DMS114 treated with DMSO at 0.1 percent for 48 hours (cell line): ENCODE data around the gene RBP3.

Experiments
- DNase-seq: peaks from one replicate; lab custom pipeline; 2025; ENCODE audit not compliant: unreplicated experiment; lab: John Stamatoyannopoulos, UW

Gene RBP3

DNA sequence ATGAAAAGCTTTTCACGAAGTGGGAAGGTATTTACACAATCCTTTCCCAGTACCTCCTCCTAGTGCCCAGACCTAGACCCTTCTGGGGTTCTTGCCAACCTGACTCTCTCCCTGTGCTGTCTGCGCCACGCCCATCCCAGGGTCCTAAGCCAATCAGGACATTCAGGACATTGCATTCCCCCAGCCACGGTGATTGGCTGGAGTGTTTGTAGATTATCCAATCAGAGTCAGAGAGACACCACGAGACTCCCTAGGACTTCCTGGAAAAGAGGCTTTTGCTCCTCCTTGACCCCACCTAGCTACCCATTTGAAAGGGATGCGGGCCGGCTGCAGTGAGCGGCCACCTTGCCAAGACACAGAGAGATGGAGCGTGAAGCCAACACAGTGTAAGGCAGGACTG lies 29.5 kb upstream of the RBP3 start:
- no peak for DNase-seq

DNA sequence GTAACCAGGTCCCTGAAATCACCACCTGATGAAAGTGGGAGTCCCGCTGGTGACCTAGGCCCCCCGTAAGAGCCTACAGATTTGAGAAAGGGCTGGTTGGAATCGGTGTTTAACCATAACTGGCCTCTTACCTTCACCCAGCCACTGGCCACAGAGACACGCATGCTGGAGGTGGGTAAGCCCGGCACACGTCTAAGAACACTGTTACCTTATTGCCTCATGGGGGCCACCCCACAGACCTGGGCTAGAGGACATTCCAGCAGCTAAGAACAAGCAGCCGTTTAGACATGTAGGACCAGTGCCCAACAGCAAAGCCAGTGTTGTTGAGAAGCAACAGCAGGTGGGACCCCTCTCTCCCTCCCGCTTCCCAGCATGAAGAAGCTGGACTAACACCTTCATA lies 28.4 kb upstream of the RBP3 start:
- DNase-seq: no peak

DNA sequence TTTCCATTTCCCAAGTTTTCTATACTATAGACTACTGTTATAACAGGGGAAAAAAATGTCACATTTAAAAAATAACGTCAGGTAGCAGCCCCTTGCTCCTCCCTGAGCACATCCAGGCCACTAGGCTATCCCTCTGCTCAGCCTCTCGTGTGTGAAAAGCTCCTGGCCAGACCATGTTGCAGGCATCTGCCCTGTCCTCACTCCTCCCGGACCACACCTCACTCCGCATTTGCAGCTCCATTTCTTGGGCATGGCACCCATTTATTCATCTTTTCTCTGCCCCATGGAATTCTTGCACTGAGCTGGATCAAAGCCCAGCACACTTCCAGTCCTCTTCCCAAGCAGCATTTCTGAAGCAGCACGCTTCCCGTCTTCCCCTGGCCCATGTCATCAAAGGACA lies 27.4 kb upstream of the RBP3 start:
- no peak for DNase-seq

DNA sequence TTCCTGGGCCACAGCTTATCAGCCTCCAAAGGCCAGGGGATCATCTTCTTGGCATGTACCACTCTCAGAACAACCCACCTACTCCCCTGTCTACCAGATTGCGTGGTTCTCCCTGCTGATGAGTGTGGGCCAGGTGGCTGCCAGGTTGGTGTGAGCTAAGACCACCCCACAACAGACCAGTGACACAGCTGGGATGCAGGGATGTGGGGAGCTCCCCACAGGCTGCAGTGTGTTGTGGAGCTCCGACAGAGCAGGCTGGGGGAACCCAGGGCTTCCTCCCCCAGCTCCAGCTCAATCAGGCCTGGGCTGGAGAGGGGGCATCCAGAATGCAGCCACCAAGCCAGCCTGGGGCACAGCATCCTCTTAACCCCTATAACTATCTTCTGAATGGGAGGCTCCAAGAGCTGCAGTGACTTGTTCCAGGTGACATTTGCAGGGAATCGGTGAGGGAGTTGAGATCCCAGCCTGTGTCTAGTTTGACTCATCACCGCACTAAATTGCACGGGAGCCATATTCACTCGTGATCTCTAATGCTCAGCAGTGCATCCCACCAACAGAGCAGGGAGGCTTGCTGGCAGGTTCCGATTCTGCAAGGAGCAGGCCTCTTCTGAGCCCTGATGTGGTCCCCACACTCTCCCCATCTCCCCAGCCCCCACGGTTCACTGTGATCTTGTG lies 26.5 kb upstream of the RBP3 start:
- DNase-seq: no peak

DNA sequence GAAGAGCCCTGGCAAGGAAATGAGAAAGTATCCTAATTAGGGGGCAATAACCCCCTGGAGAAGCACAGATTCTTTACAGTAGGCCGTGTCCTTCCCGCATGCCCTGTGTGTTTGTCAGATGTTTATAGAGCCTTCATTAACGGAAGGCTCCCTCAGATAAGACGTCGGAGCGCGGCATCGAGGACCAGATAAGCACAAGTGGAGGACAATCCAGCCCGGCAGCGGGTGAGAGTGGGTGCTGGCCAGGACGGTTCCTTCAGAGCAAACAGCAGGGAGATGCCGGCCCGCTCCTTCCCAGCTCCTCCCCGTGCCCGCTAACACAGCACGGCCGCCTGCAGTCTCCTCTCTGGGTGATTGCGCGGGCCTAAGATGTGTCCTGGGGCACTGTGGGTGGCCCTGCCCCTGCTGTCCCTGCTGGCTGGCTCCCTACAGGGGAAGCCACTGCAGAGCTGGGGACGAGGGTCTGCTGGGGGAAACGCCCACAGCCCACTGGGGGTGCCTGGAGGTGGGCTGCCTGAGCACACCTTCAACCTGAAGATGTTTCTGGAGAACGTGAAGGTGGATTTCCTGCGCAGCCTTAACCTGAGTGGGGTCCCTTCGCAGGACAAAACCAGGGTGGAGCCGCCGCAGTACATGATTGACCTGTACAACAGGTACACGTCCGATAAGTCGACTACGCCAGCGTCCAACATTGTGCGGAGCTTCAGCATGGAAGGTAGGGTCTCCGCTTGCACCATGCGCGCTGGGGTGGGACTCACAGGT lies 25.7 kb upstream of the RBP3 start, which contains the start of gene GDF2:
TSS of gene GDF2 (plus strand) at position 155 of the 762 bp plus-strand sequence. CDS start at position 370, 215 bp downstream.
- DNase-seq: no peak

DNA sequence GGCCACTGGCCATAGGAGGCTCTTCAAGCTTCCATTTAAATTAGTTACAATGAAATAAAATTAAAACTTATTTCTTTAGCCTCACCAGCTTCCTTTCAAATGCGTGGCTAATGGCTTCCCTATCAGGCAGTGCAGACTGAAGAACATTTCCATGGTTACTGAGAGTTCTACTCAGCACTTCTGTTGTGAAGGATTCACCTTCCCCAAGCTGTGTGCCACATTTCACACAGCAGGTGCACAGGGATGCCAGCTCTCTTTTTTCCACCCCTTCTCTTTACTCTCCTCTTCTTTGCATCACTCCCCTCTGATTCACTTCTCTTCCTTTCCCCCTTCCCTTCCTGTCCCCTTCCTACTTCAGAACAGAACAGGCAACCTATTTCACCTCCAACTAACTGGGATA lies 25.1 kb upstream of the RBP3 start:
- no peak for DNase-seq

DNA sequence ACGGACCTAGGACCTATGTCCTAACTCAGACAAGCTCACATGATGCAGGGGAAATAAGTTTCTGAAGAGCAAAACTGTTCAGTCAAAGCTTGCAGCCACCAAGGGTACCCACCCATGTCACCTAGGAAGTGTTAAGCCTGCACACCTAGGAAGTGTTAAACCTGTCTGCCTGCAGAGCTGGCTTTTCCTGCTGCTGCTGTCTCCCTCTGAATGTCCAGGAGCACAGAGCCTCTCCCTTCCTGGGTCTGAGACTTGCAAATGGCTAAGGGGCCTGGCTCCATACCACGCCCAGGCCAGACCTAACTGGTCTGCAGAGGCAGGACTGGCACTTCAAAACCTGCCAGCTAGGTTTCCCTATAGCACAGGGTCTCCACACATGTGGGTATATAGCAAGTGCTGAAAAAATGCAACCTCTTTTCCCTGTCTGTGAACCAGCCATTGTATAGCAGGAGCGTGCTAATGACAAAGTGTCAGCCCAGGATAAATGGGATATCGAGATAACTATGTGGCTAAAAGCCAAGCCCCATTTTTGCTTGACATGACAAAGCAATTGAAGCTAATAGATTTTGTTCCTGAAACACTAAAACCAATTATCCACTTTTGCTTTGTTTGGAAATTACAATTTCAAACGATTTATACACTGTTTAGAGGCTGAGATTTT lies 24.4 kb upstream of the RBP3 start:
- no peak for DNase-seq

DNA sequence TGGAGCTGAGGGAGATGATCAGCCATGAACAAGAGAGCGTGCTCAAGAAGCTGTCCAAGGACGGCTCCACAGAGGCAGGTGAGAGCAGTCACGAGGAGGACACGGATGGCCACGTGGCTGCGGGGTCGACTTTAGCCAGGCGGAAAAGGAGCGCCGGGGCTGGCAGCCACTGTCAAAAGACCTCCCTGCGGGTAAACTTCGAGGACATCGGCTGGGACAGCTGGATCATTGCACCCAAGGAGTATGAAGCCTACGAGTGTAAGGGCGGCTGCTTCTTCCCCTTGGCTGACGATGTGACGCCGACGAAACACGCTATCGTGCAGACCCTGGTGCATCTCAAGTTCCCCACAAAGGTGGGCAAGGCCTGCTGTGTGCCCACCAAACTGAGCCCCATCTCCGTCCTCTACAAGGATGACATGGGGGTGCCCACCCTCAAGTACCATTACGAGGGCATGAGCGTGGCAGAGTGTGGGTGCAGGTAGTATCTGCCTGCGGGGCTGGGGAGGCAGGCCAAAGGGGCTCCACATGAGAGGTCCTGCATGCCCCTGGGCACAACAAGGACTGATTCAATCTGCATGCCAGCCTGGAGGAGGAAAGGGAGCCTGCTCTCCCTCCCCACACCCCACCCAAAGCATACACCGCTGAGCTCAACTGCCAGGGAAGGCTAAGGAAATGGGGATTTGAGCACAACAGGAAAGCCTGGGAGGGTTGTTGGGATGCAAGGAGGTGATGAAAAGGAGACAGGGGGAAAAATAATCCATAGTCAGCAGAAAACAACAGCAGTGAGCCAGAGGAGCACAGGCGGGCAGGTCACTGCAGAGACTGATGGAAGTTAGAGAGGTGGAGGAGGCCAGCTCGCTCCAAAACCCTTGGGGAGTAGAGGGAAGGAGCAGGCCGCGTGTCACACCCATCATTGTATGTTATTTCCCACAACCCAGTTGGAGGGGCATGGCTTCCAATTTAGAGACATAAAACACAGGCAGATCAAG lies 22.6 kb upstream of the RBP3 start:
- no peak for DNase-seq

DNA sequence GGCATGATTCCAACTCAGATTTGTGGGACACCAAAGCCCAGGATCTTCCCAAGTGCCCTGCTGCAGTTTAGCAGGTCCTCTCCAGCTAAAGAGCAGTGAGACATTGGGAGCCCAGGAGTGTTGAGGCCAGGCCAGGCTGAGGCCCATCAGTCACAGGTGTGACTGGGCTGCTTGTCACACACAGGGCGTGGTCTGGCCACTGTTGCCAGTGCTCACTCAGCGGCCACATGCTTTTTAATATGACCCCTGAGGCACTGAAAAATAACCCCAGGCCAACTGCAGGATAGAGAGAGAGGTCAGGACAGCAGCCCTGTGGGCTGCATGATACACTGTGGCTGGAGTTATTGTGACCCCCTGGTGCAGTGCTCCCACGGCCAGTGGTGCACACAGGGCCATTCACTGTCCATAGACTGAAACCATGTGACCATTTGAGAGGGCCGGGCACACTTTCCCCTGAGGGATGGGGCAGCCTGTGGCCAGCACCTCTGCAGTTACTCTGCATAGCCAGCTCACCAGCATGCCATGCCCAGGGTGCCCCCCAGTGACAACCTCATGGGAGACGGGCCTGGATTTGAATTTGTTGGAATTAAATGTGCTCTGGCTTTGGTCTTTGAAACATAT lies 21.7 kb upstream of the RBP3 start:
- no peak for DNase-seq

DNA sequence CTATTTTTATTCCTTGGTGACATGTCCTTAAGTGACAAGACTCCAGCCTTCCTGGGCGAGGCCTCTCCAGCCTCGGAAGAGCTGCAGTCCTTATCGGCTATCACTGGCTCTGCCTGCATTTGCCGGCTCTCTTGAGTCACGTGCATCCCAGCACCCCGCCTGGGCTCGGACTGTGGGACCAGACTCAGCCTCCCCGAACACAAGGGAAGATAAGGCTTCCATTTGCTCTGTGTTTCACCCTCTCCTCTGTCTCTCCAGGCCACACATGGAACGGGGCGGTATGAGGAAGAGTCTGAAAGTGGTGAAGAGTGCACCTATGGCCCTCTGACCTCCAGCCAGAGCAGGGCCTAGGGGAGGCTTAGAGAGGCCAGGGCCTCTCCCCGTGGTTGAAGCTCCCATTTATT lies 21.2 kb upstream of the RBP3 start:
- DNase-seq: no peak

DNA sequence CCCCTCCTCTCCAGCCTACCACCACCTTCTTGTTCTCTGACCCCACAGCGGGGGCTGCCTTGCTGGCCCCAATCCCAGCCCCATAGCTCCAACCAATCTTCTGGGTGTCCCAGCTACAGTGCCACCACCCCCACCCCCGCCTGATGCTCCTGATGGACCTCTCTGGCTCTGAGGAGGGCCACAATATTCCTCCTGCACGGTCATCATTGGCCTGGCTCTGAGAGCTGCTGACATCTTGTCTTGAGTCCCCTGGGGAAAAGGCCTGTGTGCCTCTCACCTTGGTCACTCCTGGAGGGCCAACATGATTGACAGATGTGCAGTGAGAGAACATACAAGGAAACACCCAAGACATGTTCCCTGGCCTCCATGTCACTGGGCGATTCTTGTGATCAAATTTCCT lies 18.3 kb upstream of the RBP3 start:
- DNase-seq: no peak

DNA sequence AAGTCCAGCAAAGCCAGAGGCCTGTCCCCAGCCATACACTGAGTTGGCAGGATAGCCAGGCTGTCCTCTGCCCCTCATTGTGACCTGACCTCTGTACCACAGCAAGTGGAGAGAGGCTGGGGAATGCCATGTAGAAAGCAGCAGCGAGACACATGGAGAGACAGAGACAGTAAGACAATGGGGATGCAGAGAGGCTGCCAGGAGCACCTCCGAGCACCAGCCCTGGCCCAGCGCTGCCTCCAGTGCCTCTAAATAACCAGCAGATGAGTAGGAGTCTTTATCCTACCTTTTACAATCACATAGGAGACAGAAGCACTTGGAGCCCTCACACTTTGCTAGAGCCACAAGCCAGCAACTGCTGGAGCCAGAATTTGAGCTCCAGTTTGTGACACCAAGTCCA lies 17.8 kb upstream of the RBP3 start:
- DNase-seq: no peak

DNA sequence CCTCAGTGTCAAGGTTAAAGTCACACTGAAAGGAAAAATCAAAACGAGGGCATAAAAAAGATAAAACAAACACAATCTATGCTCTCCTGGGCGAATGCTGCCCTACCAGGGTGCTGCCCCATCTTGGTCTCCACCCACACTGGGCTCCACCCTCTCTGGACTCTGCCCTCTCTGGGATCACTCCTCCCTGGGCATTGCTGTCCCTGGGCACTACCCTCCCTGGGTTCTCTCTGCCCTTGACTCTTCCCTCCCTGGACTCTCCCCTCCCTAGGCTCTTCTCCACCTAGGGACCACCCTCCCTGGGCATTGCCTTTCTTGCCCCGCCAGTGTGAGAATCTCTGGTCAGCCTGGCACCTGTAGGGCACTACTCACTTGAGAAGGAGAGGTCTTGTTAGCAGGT lies 17.4 kb upstream of the RBP3 start:
- no peak for DNase-seq

DNA sequence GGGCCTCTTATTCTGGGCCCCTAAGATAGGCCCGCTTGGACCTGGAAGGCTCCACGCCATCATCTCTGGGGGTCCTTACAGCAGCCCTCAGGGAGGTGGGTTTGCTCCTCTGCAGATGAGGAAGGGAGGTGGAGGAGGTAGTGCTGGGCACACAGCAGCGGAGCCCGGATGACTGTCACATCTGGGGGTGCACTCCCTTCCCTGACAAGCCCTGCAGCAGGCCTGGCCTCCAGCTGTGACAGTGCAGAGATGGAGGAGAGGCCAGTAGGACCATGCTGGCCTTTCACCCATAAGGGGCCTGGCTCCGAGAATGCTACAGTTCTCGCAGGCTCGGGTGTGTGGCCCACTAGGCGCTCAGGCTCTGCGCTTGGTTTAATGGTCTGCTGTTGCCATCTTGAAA lies 16.7 kb upstream of the RBP3 start:
- no peak for DNase-seq

DNA sequence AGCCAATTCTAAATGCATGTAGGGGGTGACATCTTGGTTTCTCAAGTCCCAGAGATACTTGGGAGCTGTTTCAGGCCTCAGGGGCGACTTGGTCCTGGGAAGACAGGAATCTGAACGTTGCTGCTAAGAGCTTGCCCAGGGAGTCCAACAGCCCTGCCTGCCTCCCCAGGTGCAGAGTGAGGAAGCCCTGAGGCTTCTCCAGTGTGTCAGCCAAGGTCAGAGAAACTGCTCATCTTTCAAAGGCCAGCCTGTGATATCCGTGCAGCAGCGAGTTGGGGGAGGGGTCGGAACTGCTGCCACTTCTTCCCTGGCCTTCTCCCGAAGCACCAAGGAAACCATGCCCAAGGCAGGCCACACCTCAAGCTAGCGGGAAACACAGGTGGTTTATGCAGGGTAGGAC lies 16.2 kb upstream of the RBP3 start:
- no peak for DNase-seq

DNA sequence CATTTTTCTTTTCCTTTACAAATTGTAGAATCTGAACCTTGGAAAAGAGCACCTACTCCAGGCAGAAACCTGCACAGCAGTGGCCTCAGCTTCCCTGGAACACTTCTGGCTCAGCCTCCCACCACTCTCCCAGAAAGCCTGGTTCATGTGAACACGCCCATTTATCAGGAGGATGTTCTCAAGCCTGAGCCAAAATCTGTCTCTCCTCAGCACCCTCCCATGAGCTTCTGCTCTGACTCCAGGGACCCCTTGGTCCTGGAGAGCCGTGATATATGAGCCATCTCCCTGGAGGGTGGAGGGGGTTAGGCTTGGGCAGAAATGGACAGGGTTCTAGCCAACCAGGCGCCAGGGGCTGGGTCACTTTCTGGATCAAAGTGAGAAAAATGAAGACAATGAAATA lies 15.8 kb upstream of the RBP3 start:
- no peak for DNase-seq

DNA sequence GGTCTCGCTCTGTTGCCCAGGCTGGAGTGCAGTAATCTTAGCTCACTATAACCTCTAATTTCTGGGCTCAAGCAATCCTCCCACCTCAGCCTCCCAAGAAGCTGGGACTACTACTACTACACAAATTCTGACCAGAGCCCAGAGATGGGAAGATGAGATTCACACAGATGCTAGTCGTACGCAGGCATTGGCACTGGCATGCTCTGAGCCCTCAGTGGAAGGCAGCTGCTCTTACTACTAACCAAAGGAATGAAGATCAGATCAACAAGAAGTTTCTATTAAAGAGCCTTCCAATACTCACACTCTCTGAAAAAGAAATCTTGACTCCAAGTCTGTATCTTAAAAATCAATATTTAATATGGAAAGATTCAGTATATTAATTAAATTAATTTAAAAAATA lies 15.2 kb upstream of the RBP3 start:
- no peak for DNase-seq

DNA sequence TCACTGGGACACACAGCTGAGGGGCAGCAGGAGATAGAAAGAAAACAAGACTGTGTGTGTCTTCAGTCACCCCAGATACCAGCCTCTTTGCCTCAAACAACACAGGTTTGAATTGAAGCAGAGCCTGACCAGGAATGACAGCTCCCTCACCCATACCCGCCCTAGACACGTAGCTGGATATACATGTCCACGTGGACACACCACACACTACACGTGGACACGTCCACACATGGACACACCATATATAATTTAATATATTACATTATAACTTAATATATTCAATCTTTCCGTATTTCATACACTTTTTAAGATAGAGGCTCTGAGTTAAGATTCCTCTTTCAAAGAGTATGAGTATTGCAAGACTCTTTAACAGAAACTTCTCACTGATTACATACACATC lies 14.6 kb upstream of the RBP3 start:
- no peak for DNase-seq

DNA sequence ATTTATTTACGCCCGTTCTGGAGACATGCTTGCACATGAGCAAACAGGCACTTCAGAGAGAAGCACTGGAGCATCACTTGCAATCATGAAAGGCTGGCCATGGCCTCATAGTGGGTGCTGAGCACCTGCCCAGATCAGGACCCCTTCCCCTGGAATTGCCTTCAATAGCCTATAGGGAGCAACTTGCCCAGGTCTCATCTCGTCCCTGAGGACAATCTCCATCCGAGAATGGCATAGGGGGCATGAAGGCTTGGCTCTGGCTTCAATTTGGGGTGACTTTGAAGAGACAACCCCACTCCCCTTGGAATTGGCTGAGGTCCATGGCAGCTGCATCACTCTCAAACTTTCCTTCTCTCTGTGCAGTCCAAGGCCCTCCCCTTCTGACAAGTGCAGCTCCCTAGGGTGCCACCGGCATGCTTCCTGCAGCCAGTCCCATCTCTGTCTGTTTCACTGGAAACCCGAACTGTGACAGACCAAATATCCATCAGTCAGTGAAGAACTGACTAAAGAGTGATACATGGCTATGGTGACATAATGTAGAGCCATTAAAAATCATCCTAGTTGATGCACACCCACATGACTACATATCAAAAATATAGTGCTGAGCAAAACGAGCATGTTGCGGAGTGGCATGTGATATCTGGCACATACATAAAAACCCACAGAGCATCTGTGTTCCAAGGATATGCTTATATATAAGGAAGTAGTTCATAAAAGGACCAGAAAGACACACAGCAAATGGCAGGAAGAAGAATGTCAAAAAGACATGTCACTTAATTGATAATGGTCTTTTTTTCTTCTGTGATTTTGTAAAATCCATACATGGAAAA lies 13.5 kb upstream of the RBP3 start:
- no peak for DNase-seq

DNA sequence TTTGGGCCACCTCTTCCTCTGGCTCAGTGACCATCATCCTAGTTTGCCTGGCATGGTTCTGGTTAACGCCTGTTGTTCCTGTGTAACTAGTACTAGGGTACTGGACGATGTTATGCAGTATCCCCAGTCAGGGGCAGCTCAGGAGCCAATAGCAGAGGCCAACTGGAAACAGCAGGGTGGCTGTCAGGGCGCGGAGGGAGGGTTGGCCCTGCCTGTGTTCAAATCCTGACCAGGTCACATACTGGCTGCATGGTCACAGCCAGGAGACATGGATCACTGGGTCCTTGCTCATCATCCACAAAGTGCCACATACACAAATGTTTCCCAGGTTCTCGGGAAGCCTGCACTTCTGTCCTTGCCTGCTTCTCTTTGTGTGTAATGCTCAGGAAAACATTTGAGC lies 12.3 kb upstream of the RBP3 start:
- DNase-seq: no peak
